ENCODE measurements around the gene DLD. TPM values are rescaled to one million over a fixed set of nuclear protein-coding genes. Genes with fewer than 3 reads are reported as not detected.

Gene DLD
- total RNA-seq, 1 experiment from 2014 or later: 72.1 TPM

DNA sequence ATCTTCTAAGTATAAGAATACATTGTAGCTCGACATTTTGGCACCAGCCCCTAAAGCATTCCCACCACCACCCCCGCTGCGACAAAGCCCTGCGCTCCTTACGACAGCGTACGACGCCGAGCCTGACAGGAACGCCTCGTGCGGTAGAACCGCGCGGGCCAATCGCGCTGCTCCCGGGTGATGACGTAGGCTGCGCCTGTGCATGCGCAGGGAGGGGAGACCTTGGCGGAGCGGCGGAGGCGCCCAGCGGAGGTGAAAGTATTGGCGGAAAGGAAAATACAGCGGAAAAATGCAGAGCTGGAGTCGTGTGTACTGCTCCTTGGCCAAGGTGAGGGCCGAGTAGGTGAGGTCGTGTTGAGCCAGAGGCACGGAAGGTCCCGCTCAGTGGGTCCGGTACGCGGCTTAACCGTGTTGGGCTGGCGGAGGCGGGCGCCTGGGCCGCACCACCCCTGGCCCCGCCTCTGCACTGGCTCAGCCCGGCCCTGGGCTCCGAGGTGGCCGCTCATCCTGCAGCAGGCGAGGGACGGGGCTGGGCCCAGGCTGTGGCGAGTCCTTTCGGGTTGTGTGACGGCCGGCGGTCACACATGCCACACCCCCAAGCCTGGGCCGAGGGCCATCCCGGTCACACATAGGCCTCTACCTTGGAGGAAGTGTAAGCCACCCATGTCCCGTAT lies at the start of gene DLD (continued):
- TF ChIP-seq ZNF671 (CRISPR knock-in tag; IDR thresholded peaks at IDR 0.05) (no peak), RORB (CRISPR knock-in tag; IDR thresholded peaks at IDR 0.05) (no peak), ZNF138 (CRISPR knock-in tag; conservative IDR thresholded peaks at IDR 0.05) (no peak), NR1H2 (CRISPR knock-in tag; IDR thresholded peaks at IDR 0.05) (no peak)
- TF ChIP-seq, protein P1, sequence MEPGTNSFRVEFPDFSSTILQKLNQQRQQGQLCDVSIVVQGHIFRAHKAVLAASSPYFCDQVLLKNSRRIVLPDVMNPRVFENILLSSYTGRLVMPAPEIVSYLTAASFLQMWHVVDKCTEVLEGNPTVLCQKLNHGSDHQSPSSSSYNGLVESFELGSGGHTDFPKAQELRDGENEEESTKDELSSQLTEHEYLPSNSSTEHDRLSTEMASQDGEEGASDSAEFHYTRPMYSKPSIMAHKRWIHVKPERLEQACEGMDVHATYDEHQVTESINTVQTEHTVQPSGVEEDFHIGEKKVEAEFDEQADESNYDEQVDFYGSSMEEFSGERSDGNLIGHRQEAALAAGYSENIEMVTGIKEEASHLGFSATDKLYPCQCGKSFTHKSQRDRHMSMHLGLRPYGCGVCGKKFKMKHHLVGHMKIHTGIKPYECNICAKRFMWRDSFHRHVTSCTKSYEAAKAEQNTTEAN (CRISPR knock-in tag; IDR thresholded peaks at IDR 0.05): no peak
- TF ChIP-seq, protein P2, sequence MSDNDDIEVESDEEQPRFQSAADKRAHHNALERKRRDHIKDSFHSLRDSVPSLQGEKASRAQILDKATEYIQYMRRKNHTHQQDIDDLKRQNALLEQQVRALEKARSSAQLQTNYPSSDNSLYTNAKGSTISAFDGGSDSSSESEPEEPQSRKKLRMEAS (CRISPR knock-in tag; IDR thresholded peaks at IDR 0.05): peak; percentile 88; the same call in 1 of the 2 replicates
- TF ChIP-seq, protein P3, sequence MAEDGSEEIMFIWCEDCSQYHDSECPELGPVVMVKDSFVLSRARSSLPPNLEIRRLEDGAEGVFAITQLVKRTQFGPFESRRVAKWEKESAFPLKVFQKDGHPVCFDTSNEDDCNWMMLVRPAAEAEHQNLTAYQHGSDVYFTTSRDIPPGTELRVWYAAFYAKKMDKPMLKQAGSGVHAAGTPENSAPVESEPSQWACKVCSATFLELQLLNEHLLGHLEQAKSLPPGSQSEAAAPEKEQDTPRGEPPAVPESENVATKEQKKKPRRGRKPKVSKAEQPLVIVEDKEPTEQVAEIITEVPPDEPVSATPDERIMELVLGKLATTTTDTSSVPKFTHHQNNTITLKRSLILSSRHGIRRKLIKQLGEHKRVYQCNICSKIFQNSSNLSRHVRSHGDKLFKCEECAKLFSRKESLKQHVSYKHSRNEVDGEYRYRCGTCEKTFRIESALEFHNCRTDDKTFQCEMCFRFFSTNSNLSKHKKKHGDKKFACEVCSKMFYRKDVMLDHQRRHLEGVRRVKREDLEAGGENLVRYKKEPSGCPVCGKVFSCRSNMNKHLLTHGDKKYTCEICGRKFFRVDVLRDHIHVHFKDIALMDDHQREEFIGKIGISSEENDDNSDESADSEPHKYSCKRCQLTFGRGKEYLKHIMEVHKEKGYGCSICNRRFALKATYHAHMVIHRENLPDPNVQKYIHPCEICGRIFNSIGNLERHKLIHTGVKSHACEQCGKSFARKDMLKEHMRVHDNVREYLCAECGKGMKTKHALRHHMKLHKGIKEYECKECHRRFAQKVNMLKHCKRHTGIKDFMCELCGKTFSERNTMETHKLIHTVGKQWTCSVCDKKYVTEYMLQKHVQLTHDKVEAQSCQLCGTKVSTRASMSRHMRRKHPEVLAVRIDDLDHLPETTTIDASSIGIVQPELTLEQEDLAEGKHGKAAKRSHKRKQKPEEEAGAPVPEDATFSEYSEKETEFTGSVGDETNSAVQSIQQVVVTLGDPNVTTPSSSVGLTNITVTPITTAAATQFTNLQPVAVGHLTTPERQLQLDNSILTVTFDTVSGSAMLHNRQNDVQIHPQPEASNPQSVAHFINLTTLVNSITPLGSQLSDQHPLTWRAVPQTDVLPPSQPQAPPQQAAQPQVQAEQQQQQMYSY (CRISPR knock-in tag; IDR thresholded peaks at IDR 0.05): no peak

DNA sequence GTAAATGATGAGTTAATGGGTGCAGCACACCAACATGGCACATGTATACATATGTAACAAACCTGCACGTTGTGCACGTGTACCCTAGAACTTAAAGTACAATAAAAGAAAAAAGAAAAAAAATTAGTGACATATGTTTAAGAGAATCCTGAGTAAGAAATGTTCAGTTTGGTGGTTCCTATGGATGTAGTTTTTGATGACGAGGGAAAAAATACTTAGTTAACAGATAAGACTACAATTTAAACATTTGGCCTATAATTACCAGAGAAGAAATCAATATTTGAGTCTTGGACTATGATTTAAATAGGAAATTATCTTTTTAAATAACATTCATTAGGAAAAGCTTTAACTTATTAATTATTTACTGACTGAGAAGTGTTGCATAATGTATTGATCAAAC lies 48.8 kb upstream of the DLD start:
- Mint-ChIP-seq H3K27ac (no peak overlapping the region), H3K27me3 (ENCODE audit: low read depth) (no peaks in the 10 kb centered on the region), H3K4me3 (no peak overlapping the region), H3K36me3 (0 out of 2 replicates have a peak, but pooled peaks cover 4% of the 10 kb centered on the region), H3K9me3 (peaks cover 13% of the 10 kb centered on the region; the same call in 1 of the 2 replicates), H3K4me1 (no peaks in the 10 kb centered on the region)
- ATAC-seq: no peak
- DNase-seq (ENCODE audit: low spot score): no peak
- CTCF ChIA-PET: no interaction called here
- POLR2A ChIA-PET: no interaction called here
- no peak for TF ChIP-seq ZNF317 (CRISPR knock-in tag; IDR thresholded peaks at IDR 0.05; ENCODE audit: borderline replicate concordance, low read depth)
- TF ChIP-seq ZNF396 (CRISPR knock-in tag; IDR thresholded peaks at IDR 0.05; ENCODE audit: borderline replicate concordance): no peak
- no peak for TF ChIP-seq NR1H2 (CRISPR knock-in tag; IDR thresholded peaks at IDR 0.05)
- no peak for TF ChIP-seq FOXJ3 (CRISPR knock-in tag; IDR thresholded peaks at IDR 0.05; ENCODE audit: borderline replicate concordance)
- TF ChIP-seq, protein P4, sequence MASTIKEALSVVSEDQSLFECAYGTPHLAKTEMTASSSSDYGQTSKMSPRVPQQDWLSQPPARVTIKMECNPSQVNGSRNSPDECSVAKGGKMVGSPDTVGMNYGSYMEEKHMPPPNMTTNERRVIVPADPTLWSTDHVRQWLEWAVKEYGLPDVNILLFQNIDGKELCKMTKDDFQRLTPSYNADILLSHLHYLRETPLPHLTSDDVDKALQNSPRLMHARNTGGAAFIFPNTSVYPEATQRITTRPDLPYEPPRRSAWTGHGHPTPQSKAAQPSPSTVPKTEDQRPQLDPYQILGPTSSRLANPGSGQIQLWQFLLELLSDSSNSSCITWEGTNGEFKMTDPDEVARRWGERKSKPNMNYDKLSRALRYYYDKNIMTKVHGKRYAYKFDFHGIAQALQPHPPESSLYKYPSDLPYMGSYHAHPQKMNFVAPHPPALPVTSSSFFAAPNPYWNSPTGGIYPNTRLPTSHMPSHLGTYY (CRISPR knock-in tag; IDR thresholded peaks at IDR 0.05): no peak
- no peak for TF ChIP-seq ETV6 (CRISPR knock-in tag; IDR thresholded peaks at IDR 0.05)
- TF ChIP-seq ZBTB21 (CRISPR knock-in tag; IDR thresholded peaks at IDR 0.05; ENCODE audit: borderline replicate concordance): no peak
- TF ChIP-seq, protein P5, sequence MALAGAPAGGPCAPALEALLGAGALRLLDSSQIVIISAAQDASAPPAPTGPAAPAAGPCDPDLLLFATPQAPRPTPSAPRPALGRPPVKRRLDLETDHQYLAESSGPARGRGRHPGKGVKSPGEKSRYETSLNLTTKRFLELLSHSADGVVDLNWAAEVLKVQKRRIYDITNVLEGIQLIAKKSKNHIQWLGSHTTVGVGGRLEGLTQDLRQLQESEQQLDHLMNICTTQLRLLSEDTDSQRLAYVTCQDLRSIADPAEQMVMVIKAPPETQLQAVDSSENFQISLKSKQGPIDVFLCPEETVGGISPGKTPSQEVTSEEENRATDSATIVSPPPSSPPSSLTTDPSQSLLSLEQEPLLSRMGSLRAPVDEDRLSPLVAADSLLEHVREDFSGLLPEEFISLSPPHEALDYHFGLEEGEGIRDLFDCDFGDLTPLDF (CRISPR knock-in tag; IDR thresholded peaks at IDR 0.05): no peak
- TF ChIP-seq, protein P6, sequence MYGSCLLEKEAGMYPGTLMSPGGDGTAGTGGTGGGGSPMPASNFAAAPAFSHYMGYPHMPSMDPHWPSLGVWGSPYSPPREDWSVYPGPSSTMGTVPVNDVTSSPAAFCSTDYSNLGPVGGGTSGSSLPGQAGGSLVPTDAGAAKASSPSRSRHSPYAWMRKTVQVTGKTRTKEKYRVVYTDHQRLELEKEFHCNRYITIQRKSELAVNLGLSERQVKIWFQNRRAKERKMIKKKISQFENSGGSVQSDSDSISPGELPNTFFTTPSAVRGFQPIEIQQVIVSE (CRISPR knock-in tag; IDR thresholded peaks at IDR 0.05; ENCODE audit: borderline replicate concordance): no peak
- TF ChIP-seq, protein P7, sequence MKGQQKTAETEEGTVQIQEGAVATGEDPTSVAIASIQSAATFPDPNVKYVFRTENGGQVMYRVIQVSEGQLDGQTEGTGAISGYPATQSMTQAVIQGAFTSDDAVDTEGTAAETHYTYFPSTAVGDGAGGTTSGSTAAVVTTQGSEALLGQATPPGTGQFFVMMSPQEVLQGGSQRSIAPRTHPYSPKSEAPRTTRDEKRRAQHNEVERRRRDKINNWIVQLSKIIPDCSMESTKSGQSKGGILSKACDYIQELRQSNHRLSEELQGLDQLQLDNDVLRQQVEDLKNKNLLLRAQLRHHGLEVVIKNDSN (CRISPR knock-in tag; IDR thresholded peaks at IDR 0.05): no peak
